Natural killer cell (primary cell): ENCODE measurements around the gene ARAP3. TPM values are rescaled to one million over a fixed set of nuclear protein-coding genes. Genes with fewer than 3 reads are reported as not detected.

ENCODE experiments used
- ATAC-seq, 3 donors: fragments of 150-1000 bp in 2 of 3; fragments of 200-7000 bp in 1 of 3; cut with Tn5 transposase; 1 replicate in 1 of 3; 2 replicates in 2 of 3; pipeline ENCODE4 v1.10.0; 2021; ENCODE audit warnings: mild to moderate bottlenecking in 2 of 3, moderate library complexity in 2 of 3
- DNase-seq, 2 donors: peaks; one replicate each; pipeline versions ENCODE4 v3.0.0 to v3.0.0-alpha.2; 2013 to 2021; ENCODE audit warnings: mixed read lengths in 1 of 2
- H3K27ac ChIP-seq: one replicate; pipeline ENCODE4 v1.5.1; 2013; ENCODE audit warnings: mild to moderate bottlenecking, low read length
- H3K27me3 ChIP-seq: one replicate; pipeline ENCODE4 v1.6.1; 2013; ENCODE audit warnings: low read length; ENCODE audit not compliant: control insufficient read depth, insufficient read depth
- H3K36me3 ChIP-seq: one replicate; pipeline ENCODE4 v1.6.1; 2013; ENCODE audit warnings: low read length; ENCODE audit not compliant: control insufficient read depth, insufficient read depth
- H3K4me1 ChIP-seq: one replicate; pipeline ENCODE4 v1.6.1; 2013; ENCODE audit warnings: low read length; ENCODE audit not compliant: control insufficient read depth, insufficient read depth
- H3K4me3 ChIP-seq: one replicate; pipeline ENCODE4 v1.5.1; 2013; ENCODE audit warnings: low read length
- H3K9me3 ChIP-seq: one replicate; pipeline ENCODE4 v1.6.1; 2013; ENCODE audit warnings: low read length; ENCODE audit not compliant: control insufficient read depth, insufficient read depth
- H3K27ac Mint-ChIP-seq, 2 donors: one replicate each; pipeline ENCODE4 v1.8.0; 2022; ENCODE audit warnings: mild to moderate bottlenecking in 2 of 2, mixed read lengths in 2 of 2, moderate library complexity in 1 of 2
- H3K27me3 Mint-ChIP-seq, 2 donors: one replicate each; pipeline ENCODE4 v1.8.0; 2022; ENCODE audit warnings: low read depth in 2 of 2, mixed read lengths in 2 of 2
- H3K36me3 Mint-ChIP-seq: one replicate; pipeline ENCODE4 v1.8.0; 2022; ENCODE audit warnings: mixed read lengths
- H3K4me1 Mint-ChIP-seq, 2 donors: one replicate each; pipeline ENCODE4 v1.8.0; 2022; ENCODE audit warnings: mixed read lengths in 2 of 2
- H3K4me3 Mint-ChIP-seq: one replicate; pipeline ENCODE4 v1.8.0; 2022; ENCODE audit warnings: mild to moderate bottlenecking, moderate library complexity, mixed read lengths
- H3K9me3 Mint-ChIP-seq, 2 donors: one replicate each; pipeline ENCODE4 v1.8.0; 2022; ENCODE audit warnings: mixed read lengths in 2 of 2
- WGBS: methylation state at CpG from one replicate; pipeline ENCODE4 v1.1.7; 2013; ENCODE audit warnings: missing lambda C conversion rate; ENCODE audit not compliant: insufficient coverage; 5-methylcytosine and 5-hydroxymethylcytosine counted together
- intact Hi-C: fragments of 100-400 bp; cut with micrococcal nuclease; formaldehyde crosslinking; loops from one replicate; pipeline ENCODE4 v1.14.2; 2022
- total RNA-seq, 4 donors: library from RNA; stranded (reverse); fragments of 120-200 nt in 1 of 4; gene quantifications; one replicate each; pipeline versions ENCODE4 v1.2.3 to v1.2.4, GENCODE V29; 2013 to 2022
- TF ChIP-seq, protein P1 (sequence below): fragments of 200-600 bp; IDR thresholded peaks from one replicate; pipeline ENCODE4 v1.8.0; 2022; ENCODE audit warnings: antibody characterized with exemption

Gene ARAP3
- total RNA-seq, 3 donors from 2014 or later (not counting 1 experiment from before 2014, with no cell fraction given): 13.9 to 25.2 (median 19.6) TPM

- DNase-seq: no peak
- Mint-ChIP-seq H3K27ac (no peak overlapping the region), H3K36me3 (no peaks in the 10 kb centered on the region), H3K9me3 (no peaks in the 10 kb centered on the region), H3K4me3 (no peak overlapping the region), H3K4me1 (no peaks in the 10 kb centered on the region), H3K27me3 (peaks cover 20 to 22% of the 10 kb centered on the region in 2 donors)
- no peak overlapping the region for H3K4me3 ChIP-seq
- H3K4me1 ChIP-seq: no peaks in the 10 kb centered on the region
- no peaks in the 10 kb centered on the region for H3K36me3 ChIP-seq
- H3K27me3 ChIP-seq: no peaks in the 10 kb centered on the region
- intact Hi-C loops: no loop called here
- TF ChIP-seq, protein P1, sequence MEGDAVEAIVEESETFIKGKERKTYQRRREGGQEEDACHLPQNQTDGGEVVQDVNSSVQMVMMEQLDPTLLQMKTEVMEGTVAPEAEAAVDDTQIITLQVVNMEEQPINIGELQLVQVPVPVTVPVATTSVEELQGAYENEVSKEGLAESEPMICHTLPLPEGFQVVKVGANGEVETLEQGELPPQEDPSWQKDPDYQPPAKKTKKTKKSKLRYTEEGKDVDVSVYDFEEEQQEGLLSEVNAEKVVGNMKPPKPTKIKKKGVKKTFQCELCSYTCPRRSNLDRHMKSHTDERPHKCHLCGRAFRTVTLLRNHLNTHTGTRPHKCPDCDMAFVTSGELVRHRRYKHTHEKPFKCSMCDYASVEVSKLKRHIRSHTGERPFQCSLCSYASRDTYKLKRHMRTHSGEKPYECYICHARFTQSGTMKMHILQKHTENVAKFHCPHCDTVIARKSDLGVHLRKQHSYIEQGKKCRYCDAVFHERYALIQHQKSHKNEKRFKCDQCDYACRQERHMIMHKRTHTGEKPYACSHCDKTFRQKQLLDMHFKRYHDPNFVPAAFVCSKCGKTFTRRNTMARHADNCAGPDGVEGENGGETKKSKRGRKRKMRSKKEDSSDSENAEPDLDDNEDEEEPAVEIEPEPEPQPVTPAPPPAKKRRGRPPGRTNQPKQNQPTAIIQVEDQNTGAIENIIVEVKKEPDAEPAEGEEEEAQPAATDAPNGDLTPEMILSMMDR: no peak
- ATAC-seq: no peak
- no peak overlapping the region for H3K27ac ChIP-seq
- H3K9me3 ChIP-seq: no peaks in the 10 kb centered on the region
Measured at GRCh38 chr5:141722266-141722665, 40.2 kb upstream of the ARAP3 start.

GRCh38 chr5:141717043-141717442, 35.0 kb upstream of the ARAP3 start:
- no peak for DNase-seq
- H3K4me3 ChIP-seq: no peak overlapping the region
- TF ChIP-seq, protein P1: no peak
- H3K36me3 ChIP-seq: no peaks in the 10 kb centered on the region
- no peak overlapping the region for H3K27ac ChIP-seq
- no peaks in the 10 kb centered on the region for H3K9me3 ChIP-seq
- H3K27me3 ChIP-seq: no peaks in the 10 kb centered on the region
- intact Hi-C loops: no loop called here
- Mint-ChIP-seq H3K4me3 (no peak overlapping the region), H3K27me3 (peaks cover 19 to 33% of the 10 kb centered on the region in 2 donors), H3K4me1 (no peaks in the 10 kb centered on the region), H3K36me3 (no peaks in the 10 kb centered on the region), H3K9me3 (no peaks in the 10 kb centered on the region), H3K27ac (no peak overlapping the region)
- ATAC-seq: no peak
- WGBS: 25% methylated on average over 2 of the region's 3 CpGs
- no peaks in the 10 kb centered on the region for H3K4me1 ChIP-seq

DNA sequence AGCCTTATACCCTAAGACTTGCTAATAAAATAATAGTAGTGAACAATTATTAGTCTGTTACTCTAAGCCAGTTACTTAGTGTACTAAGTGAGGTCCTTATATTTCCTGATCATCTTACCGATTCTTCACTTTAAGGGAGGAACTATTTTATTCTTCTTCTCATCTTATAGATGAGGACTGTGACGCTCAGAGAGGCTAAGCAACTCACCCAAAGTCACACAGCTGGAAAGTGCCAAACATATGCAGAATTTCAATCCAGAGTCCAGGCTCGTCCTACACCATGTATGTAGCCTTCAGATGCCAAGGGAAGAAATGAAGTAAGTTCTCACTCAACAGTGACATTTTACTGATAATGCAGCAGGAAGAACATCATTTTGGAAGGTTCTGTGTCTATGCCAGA, 34.4 kb upstream of the ARAP3 start:
- WGBS: 81% methylated on average over 3 of the region's 3 CpGs
- TF ChIP-seq, protein P1: no peak
- H3K4me1 ChIP-seq: no peaks in the 10 kb centered on the region
- Mint-ChIP-seq H3K4me3 (no peak overlapping the region), H3K9me3 (no peaks in the 10 kb centered on the region), H3K4me1 (no peaks in the 10 kb centered on the region), H3K27me3 (peaks cover 19 to 33% of the 10 kb centered on the region in 2 donors), H3K27ac (no peak overlapping the region), H3K36me3 (no peaks in the 10 kb centered on the region)
- no peaks in the 10 kb centered on the region for H3K9me3 ChIP-seq
- H3K27me3 ChIP-seq: no peaks in the 10 kb centered on the region
- no peaks in the 10 kb centered on the region for H3K36me3 ChIP-seq
- H3K4me3 ChIP-seq: no peak overlapping the region
- no peak for ATAC-seq
- H3K27ac ChIP-seq: no peak overlapping the region
- intact Hi-C loops: no loop called here
- DNase-seq: no peak

- peaks cover 19 to 33% of the 10 kb centered on the region in 2 donors for H3K27me3 Mint-ChIP-seq
- H3K36me3 Mint-ChIP-seq: no peaks in the 10 kb centered on the region
- H3K4me3 ChIP-seq: no peak overlapping the region
- no peak overlapping the region for H3K27ac Mint-ChIP-seq
- ATAC-seq (no peak), DNase-seq (no peak)
- H3K9me3 ChIP-seq: no peaks in the 10 kb centered on the region
- intact Hi-C loops: no loop called here
- no peak overlapping the region for H3K27ac ChIP-seq
- no peaks in the 10 kb centered on the region for H3K27me3 ChIP-seq
- TF ChIP-seq, protein P1: no peak
- WGBS: 44% methylated on average over 3 of the region's 3 CpGs
- H3K36me3 ChIP-seq: no peaks in the 10 kb centered on the region
- H3K4me1 ChIP-seq: no peaks in the 10 kb centered on the region
- no peaks in the 10 kb centered on the region for H3K4me1 Mint-ChIP-seq
- H3K4me3 Mint-ChIP-seq: no peak overlapping the region
- no peaks in the 10 kb centered on the region for H3K9me3 Mint-ChIP-seq
Measured at GRCh38 chr5:141716009-141716408, 34.0 kb upstream of the ARAP3 start.
